ENCODE measurements around the gene ALB.

The ALB gene

DNA sequence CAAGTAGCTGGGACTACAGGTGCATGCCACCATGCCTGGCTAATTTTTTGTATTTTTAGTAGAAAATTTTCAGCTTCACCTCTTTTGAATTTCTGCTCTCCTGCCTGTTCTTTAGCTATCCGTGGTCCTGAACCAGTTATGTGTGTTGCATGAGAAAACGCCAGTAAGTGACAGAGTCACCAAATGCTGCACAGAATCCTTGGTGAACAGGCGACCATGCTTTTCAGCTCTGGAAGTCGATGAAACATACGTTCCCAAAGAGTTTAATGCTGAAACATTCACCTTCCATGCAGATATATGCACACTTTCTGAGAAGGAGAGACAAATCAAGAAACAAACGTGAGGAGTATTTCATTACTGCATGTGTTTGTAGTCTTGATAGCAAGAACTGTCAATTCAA is 13.9 kb downstream of the ALB start:
- Histone ChIP-seq H3K4me3 (ENCODE audit: low read length in 2 of 2) (no peak overlapping the region), H3K27ac (ENCODE audit: low read length) (no peak overlapping the region), H3K9ac (ENCODE audit: low read length in 2 of 2) (no peak overlapping the region), H3K9me3 (ENCODE audit: control insufficient read depth in 2 of 2, low read length in 2 of 2) (no peaks in the 10 kb centered on the region), H3K4me1 (ENCODE audit: control insufficient read depth, insufficient read depth, low read length) (no peaks in the 10 kb centered on the region), H3K36me3 (ENCODE audit: control insufficient read depth in 2 of 2, insufficient read depth in 2 of 2, low read length in 2 of 2) (no peaks in the 10 kb centered on the region), H3K27me3 (ENCODE audit: control insufficient read depth in 1 of 2, insufficient read depth in 2 of 2, low read length in 2 of 2) (no peaks in the 10 kb centered on the region)

DNA sequence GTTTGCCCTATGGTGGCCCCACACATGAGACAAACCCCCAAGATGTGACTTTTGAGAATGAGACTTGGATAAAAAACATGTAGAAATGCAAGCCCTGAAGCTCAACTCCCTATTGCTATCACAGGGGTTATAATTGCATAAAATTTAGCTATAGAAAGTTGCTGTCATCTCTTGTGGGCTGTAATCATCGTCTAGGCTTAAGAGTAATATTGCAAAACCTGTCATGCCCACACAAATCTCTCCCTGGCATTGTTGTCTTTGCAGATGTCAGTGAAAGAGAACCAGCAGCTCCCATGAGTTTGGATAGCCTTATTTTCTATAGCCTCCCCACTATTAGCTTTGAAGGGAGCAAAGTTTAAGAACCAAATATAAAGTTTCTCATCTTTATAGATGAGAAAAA is 14.6 kb downstream of the ALB start:
- Histone ChIP-seq H3K36me3 (ENCODE audit: control insufficient read depth in 2 of 2, insufficient read depth in 2 of 2, low read length in 2 of 2) (no peaks in the 10 kb centered on the region), H3K27me3 (ENCODE audit: control insufficient read depth in 1 of 2, insufficient read depth in 2 of 2, low read length in 2 of 2) (no peaks in the 10 kb centered on the region)

DNA sequence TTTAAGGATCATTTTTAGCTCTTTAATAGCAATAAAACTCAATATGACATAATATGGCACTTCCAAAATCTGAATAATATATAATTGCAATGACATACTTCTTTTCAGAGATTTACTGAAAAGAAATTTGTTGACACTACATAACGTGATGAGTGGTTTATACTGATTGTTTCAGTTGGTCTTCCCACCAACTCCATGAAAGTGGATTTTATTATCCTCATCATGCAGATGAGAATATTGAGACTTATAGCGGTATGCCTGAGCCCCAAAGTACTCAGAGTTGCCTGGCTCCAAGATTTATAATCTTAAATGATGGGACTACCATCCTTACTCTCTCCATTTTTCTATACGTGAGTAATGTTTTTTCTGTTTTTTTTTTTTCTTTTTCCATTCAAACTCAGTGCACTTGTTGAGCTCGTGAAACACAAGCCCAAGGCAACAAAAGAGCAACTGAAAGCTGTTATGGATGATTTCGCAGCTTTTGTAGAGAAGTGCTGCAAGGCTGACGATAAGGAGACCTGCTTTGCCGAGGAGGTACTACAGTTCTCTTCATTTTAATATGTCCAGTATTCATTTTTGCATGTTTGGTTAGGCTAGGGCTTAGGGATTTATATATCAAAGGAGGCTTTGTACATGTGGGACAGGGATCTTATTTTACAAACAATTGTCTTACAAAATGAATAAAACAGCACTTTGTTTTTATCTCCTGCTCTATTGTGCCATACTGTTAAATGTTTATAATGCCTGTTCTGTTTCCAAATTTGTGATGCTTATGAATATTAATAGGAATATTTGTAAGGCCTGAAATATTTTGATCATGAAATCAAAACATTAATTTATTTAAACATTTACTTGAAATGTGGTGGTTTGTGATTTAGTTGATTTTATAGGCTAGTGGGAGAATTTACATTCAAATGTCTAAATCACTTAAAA is 15.3 kb downstream of the ALB start:
- no peaks in the 10 kb centered on the region for H3K4me1 ChIP-seq (ENCODE audit: control insufficient read depth, insufficient read depth, low read length)
- no peak overlapping the region for H3K9ac ChIP-seq (ENCODE audit: low read length in 2 of 2)
- H3K27ac ChIP-seq (ENCODE audit: low read length) = no peak overlapping the region
- H3K36me3 ChIP-seq (ENCODE audit: control insufficient read depth in 2 of 2, insufficient read depth in 2 of 2, low read length in 2 of 2) = no peaks in the 10 kb centered on the region
- H3K9me3 ChIP-seq (ENCODE audit: control insufficient read depth in 2 of 2, low read length in 2 of 2) = no peaks in the 10 kb centered on the region
- H3K4me3 ChIP-seq (ENCODE audit: low read length in 2 of 2) = no peak overlapping the region
- no peaks in the 10 kb centered on the region for H3K27me3 ChIP-seq (ENCODE audit: control insufficient read depth in 1 of 2, insufficient read depth in 2 of 2, low read length in 2 of 2)

More for the DNA sequence above, 14.6 kb downstream of the ALB start:
- Histone ChIP-seq H3K4me1 (ENCODE audit: control insufficient read depth, insufficient read depth, low read length) (no peaks in the 10 kb centered on the region), H3K9me3 (ENCODE audit: control insufficient read depth in 2 of 2, low read length in 2 of 2) (no peaks in the 10 kb centered on the region), H3K9ac (ENCODE audit: low read length in 2 of 2) (no peak overlapping the region), H3K27ac (ENCODE audit: low read length) (no peak overlapping the region), H3K4me3 (ENCODE audit: low read length in 2 of 2) (no peak overlapping the region)

DNA sequence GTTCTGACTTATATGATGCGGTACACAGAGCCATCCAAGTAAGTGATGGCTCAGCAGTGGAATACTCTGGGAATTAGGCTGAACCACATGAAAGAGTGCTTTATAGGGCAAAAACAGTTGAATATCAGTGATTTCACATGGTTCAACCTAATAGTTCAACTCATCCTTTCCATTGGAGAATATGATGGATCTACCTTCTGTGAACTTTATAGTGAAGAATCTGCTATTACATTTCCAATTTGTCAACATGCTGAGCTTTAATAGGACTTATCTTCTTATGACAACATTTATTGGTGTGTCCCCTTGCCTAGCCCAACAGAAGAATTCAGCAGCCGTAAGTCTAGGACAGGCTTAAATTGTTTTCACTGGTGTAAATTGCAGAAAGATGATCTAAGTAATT is 16.5 kb downstream of the ALB start:
- Histone ChIP-seq H3K9me3 (ENCODE audit: control insufficient read depth in 2 of 2, low read length in 2 of 2) (no peaks in the 10 kb centered on the region), H3K9ac (ENCODE audit: low read length in 2 of 2) (no peak overlapping the region), H3K4me1 (ENCODE audit: control insufficient read depth, insufficient read depth, low read length) (no peaks in the 10 kb centered on the region), H3K27me3 (ENCODE audit: control insufficient read depth in 1 of 2, insufficient read depth in 2 of 2, low read length in 2 of 2) (no peaks in the 10 kb centered on the region), H3K4me3 (ENCODE audit: low read length in 2 of 2) (no peak overlapping the region), H3K27ac (ENCODE audit: low read length) (no peak overlapping the region), H3K36me3 (ENCODE audit: control insufficient read depth in 2 of 2, insufficient read depth in 2 of 2, low read length in 2 of 2) (no peaks in the 10 kb centered on the region)

DNA sequence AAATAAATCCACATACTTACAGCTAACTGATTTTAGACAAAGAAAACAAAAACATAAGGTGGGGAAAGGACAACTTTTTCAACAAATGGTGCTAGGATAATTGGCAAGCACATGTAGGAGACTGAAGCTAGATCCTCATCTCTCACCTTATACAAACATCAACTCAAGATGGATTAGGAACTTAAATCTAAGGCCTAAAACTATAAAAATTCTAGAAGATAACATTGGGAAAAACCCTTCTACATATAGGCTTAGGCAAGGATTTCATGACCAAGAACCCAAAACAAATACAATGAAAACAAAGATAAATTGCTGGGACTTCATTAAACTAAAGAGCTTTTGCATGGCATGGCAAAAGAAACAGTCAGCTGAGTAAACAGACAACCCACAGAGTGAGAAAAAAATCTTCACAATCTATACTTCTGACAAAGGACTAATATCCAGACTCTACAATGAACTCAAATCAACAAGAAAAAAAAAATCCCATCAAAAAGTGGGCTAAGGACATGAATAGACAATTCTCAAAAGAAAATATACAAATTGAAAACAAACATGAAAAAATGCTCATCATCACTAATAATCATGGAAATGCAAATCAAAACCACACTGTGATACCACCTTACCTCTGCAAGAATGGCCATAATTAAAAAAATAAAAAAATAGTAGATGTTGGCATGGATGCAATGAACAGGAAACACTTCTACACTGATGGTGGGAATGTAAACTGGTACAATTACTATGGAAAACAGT is 17.8 kb downstream of the ALB start:
- H3K36me3 ChIP-seq (ENCODE audit: control insufficient read depth in 2 of 2, insufficient read depth in 2 of 2, low read length in 2 of 2) = no peaks in the 10 kb centered on the region
- H3K4me3 ChIP-seq (ENCODE audit: low read length in 2 of 2) = no peak overlapping the region
- no peak overlapping the region for H3K9ac ChIP-seq (ENCODE audit: low read length in 2 of 2)
- no peaks in the 10 kb centered on the region for H3K9me3 ChIP-seq (ENCODE audit: control insufficient read depth in 2 of 2, low read length in 2 of 2)
- H3K27me3 ChIP-seq (ENCODE audit: control insufficient read depth in 1 of 2, insufficient read depth in 2 of 2, low read length in 2 of 2) = no peaks in the 10 kb centered on the region
- no peak overlapping the region for H3K27ac ChIP-seq (ENCODE audit: low read length)
- no peaks in the 10 kb centered on the region for H3K4me1 ChIP-seq (ENCODE audit: control insufficient read depth, insufficient read depth, low read length)

DNA sequence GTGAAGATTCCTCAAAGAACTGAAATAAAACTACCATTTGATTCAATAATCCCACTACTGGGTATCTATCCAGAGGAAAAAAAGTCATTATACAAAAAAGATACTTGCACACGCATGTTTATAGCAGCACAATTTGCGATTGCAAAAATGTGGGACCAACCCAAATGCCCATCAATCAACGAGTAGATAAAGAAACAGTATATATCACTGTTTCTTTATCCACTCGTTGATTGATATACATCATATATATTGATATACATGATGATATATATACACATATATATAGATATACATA is 18.3 kb downstream of the ALB start:
- no peaks in the 10 kb centered on the region for H3K4me1 ChIP-seq (ENCODE audit: control insufficient read depth, insufficient read depth, low read length)
- no peaks in the 10 kb centered on the region for H3K36me3 ChIP-seq (ENCODE audit: control insufficient read depth in 2 of 2, insufficient read depth in 2 of 2, low read length in 2 of 2)
- no peaks in the 10 kb centered on the region for H3K9me3 ChIP-seq (ENCODE audit: control insufficient read depth in 2 of 2, low read length in 2 of 2)
- no peak overlapping the region for H3K27ac ChIP-seq (ENCODE audit: low read length)
- H3K4me3 ChIP-seq (ENCODE audit: low read length in 2 of 2) = no peak overlapping the region
- no peak overlapping the region for H3K9ac ChIP-seq (ENCODE audit: low read length in 2 of 2)
- no peaks in the 10 kb centered on the region for H3K27me3 ChIP-seq (ENCODE audit: control insufficient read depth in 1 of 2, insufficient read depth in 2 of 2, low read length in 2 of 2)

DNA sequence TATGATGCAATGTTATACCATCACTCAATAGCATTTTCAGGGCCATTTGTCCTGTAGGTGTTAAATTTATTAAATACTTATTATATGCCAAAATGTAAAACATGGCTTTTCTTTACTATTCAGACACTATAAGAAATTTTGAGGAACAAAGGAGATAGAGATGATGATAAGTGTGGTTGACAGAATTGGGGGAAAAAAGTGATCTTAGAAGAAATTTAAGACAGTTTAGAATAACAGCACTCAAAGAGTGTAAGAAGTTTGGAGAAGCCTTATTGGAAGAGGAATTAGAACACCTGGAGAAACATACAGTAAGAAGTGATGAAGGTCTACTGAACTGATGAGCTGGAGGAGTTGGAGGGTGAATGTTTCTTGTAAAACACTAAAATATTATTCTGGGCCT is 19.1 kb downstream of the ALB start:
- Histone ChIP-seq H3K4me1 (ENCODE audit: control insufficient read depth, insufficient read depth, low read length) (no peaks in the 10 kb centered on the region), H3K36me3 (ENCODE audit: control insufficient read depth in 2 of 2, insufficient read depth in 2 of 2, low read length in 2 of 2) (no peaks in the 10 kb centered on the region), H3K27ac (ENCODE audit: low read length) (no peak overlapping the region), H3K9me3 (ENCODE audit: control insufficient read depth in 2 of 2, low read length in 2 of 2) (no peaks in the 10 kb centered on the region), H3K27me3 (ENCODE audit: control insufficient read depth in 1 of 2, insufficient read depth in 2 of 2, low read length in 2 of 2) (no peaks in the 10 kb centered on the region), H3K9ac (ENCODE audit: low read length in 2 of 2) (no peak overlapping the region), H3K4me3 (ENCODE audit: low read length in 2 of 2) (no peak overlapping the region)

DNA sequence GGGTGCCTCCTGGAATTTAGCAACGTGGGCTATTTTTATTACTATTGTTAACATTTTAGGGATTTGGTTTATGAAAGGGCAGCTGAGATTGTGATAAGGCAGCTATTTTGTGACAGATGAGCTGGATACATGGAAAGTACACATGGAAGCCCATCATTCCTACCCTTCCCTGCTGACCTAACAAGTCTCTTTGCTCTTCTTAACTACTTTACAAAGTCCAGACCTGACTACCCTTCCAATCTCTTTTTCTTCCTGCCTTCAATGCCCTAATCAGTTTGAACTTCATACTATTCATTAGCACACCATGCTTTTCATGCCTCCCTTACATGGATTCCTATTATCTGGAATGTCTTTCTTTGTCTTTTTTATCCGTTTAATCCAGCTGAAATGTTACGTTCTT is 22.6 kb downstream of the ALB start:
- no peak overlapping the region for H3K9ac ChIP-seq (ENCODE audit: low read length in 2 of 2)
- no peak overlapping the region for H3K4me3 ChIP-seq (ENCODE audit: low read length in 2 of 2)
- H3K9me3 ChIP-seq (ENCODE audit: control insufficient read depth in 2 of 2, low read length in 2 of 2) = no peaks in the 10 kb centered on the region
- H3K4me1 ChIP-seq (ENCODE audit: control insufficient read depth, insufficient read depth, low read length) = no peaks in the 10 kb centered on the region
- no peak overlapping the region for H3K27ac ChIP-seq (ENCODE audit: low read length)
- no peaks in the 10 kb centered on the region for H3K27me3 ChIP-seq (ENCODE audit: control insufficient read depth in 1 of 2, insufficient read depth in 2 of 2, low read length in 2 of 2)
- H3K36me3 ChIP-seq (ENCODE audit: control insufficient read depth in 2 of 2, insufficient read depth in 2 of 2, low read length in 2 of 2) = no peaks in the 10 kb centered on the region

DNA sequence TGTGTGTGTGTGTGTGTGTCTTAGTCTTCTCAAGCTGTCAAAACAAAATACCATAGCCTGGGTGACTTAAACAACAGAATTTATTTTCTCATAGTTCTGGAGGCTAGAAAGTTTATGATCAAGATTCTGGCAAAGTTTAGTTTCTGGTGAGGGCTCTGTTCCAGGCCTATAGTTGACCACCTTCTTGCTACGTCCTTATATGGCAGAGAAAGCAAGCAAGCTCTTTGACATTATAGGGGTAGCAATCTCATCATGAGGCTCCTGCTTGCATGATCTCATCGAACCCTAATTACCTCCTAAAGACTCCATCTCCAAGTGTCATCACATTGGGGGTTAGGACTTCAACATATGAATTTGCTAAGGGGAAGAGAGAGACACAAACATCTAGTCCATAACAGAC is 25.0 kb downstream of the ALB start:
- Histone ChIP-seq H3K4me1 (ENCODE audit: control insufficient read depth, insufficient read depth, low read length) (no peaks in the 10 kb centered on the region), H3K36me3 (ENCODE audit: control insufficient read depth in 2 of 2, insufficient read depth in 2 of 2, low read length in 2 of 2) (no peaks in the 10 kb centered on the region), H3K4me3 (ENCODE audit: low read length in 2 of 2) (no peak overlapping the region), H3K27ac (ENCODE audit: low read length) (no peak overlapping the region), H3K27me3 (ENCODE audit: control insufficient read depth in 1 of 2, insufficient read depth in 2 of 2, low read length in 2 of 2) (no peaks in the 10 kb centered on the region), H3K9ac (ENCODE audit: low read length in 2 of 2) (no peak overlapping the region), H3K9me3 (ENCODE audit: control insufficient read depth in 2 of 2, low read length in 2 of 2) (no peaks in the 10 kb centered on the region)

DNA sequence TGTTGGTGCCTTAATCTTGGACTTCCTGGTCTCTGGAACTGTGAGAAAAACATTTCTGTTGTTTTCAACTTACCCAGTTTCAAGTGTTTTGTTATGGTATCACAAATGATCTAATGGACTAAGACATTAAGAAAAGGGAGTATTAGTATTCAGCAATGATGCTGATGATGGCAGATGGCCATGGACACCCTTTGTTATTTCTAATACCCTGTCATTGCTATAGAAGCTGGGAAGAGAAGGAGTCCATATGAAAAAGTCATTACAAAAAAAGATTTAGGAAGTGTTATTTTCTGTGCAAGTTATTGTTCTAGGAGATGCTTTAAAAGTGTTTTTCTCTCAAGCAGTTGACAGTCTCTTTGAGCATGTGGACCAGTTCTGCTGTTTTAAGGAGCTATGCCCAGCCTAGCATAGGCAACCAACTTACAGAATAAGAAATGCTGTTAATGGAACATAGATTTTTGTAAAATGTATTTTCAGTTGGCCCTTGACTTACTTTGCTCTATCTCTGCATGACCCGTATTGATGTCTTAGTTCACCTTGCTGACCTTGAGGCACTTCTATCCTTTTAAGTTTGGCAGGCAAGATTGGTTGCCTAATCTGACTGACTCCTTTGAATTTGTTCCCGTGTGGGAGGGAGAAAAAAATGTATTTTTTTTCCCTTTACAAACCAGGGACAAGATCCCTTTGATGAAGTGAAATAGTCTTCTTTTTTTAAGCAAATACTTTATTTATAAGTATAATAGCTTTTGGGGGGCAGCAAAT is 25.9 kb downstream of the ALB start:
- Histone ChIP-seq H3K36me3 (ENCODE audit: control insufficient read depth in 2 of 2, insufficient read depth in 2 of 2, low read length in 2 of 2) (no peaks in the 10 kb centered on the region), H3K4me3 (ENCODE audit: low read length in 2 of 2) (no peak overlapping the region), H3K4me1 (ENCODE audit: control insufficient read depth, insufficient read depth, low read length) (no peaks in the 10 kb centered on the region), H3K27ac (ENCODE audit: low read length) (no peak overlapping the region), H3K9ac (ENCODE audit: low read length in 2 of 2) (no peak overlapping the region), H3K9me3 (ENCODE audit: control insufficient read depth in 2 of 2, low read length in 2 of 2) (no peaks in the 10 kb centered on the region), H3K27me3 (ENCODE audit: control insufficient read depth in 1 of 2, insufficient read depth in 2 of 2, low read length in 2 of 2) (no peaks in the 10 kb centered on the region)
